GM23338 (cell line): ENCODE measurements around the gene HTRA1. TPM values are rescaled to one million over a fixed set of nuclear protein-coding genes. Genes with fewer than 3 reads are reported as not detected.
A peak's percentile ranks its signal among the peaks of the same experiment; 100 is the strongest.

Experiments
- ATAC-seq: fragments of 200-7000 bp; cut with Tn5 transposase; 3 replicates; pipeline ENCODE4 v1.9.1; 2020
- DNase-seq: peaks from one replicate; pipeline ENCODE4 v3.0.0-alpha.2; 2015; ENCODE audit warnings: low spot score
- H2AFZ ChIP-seq: fragments of 200-600 bp; sonication (generic); 2 replicates; pipeline ENCODE4 v1.8.0; 2016; ENCODE audit warnings: antibody characterized with exemption, mild to moderate bottlenecking, moderate library complexity
- H3F3A ChIP-seq: fragments of 200-600 bp; sonication (generic); replicated peaks from 2 replicates; pipeline ENCODE4 v1.8.0; 2017; ENCODE audit warnings: antibody characterized with exemption, mixed run types, low read depth
- H3K27ac ChIP-seq: fragments of 200-600 bp; sonication (generic); 2 replicates; pipeline ENCODE4 v1.6.1; 2016; ENCODE audit warnings: low read depth
- H3K27me3 ChIP-seq: fragments of 200-600 bp; sonication (generic); 2 replicates; pipeline ENCODE4 v1.8.0; 2016; ENCODE audit warnings: mild to moderate bottlenecking, mixed run types, moderate library complexity; ENCODE audit not compliant: insufficient read depth
- H3K36me3 ChIP-seq: fragments of 200-600 bp; sonication (generic); 2 replicates; pipeline ENCODE4 v1.8.0; 2016; ENCODE audit warnings: mild to moderate bottlenecking; ENCODE audit not compliant: insufficient read depth
- H3K4me1 ChIP-seq: fragments of 200-600 bp; sonication (generic); 2 replicates; pipeline ENCODE4 v1.8.0; 2016; ENCODE audit warnings: mild to moderate bottlenecking, moderate library complexity; ENCODE audit not compliant: insufficient read depth
- H3K4me2 ChIP-seq: fragments of 200-600 bp; sonication (generic); 2 replicates; pipeline ENCODE4 v1.7.1; 2017; ENCODE audit warnings: mixed run types
- H3K4me3 ChIP-seq: fragments of 200-600 bp; sonication (generic); 2 replicates; pipeline ENCODE4 v1.6.1; 2016; ENCODE audit warnings: mixed run types
- H3K79me2 ChIP-seq: fragments of 200-600 bp; sonication (generic); replicated peaks from 2 replicates; pipeline ENCODE4 v1.8.0; 2017; ENCODE audit warnings: mild to moderate bottlenecking; ENCODE audit not compliant: insufficient read depth
- H3K9me2 ChIP-seq: fragments of 200-600 bp; sonication (generic); 2 replicates; pipeline ENCODE4 v1.8.0; 2017; ENCODE audit not compliant: insufficient read depth
- H4K20me1 ChIP-seq: fragments of 200-600 bp; sonication (generic); replicated peaks from 2 replicates; pipeline ENCODE4 v1.8.0; 2017; ENCODE audit warnings: mild to moderate bottlenecking; ENCODE audit not compliant: insufficient read depth
- H3K27ac Mint-ChIP-seq: 2 replicates; pipeline ENCODE4 v1.8.0; 2020; ENCODE audit warnings: inconsistent platforms, mild to moderate bottlenecking, moderate library complexity, mixed read lengths
- H3K27me3 Mint-ChIP-seq: 3 replicates; pipeline ENCODE4 v1.8.0; 2022; ENCODE audit warnings: low read depth, mild to moderate bottlenecking, moderate library complexity, mixed read lengths, inconsistent platforms; ENCODE audit not compliant: insufficient read depth, poor library complexity
- H3K36me3 Mint-ChIP-seq: 3 replicates; pipeline ENCODE4 v1.8.0; 2021; ENCODE audit warnings: low read depth, mild to moderate bottlenecking, inconsistent platforms, moderate library complexity, mixed read lengths
- H3K4me1 Mint-ChIP-seq: 3 replicates; pipeline ENCODE4 v1.8.0; 2020; ENCODE audit warnings: mild to moderate bottlenecking, inconsistent platforms, mixed read lengths
- H3K4me3 Mint-ChIP-seq: 3 replicates; pipeline ENCODE4 v1.8.0; 2021; ENCODE audit warnings: moderate library complexity, mild to moderate bottlenecking, inconsistent platforms, mixed read lengths
- H3K9me3 Mint-ChIP-seq: 3 replicates; pipeline ENCODE4 v1.8.0; 2020; ENCODE audit warnings: moderate library complexity, mild to moderate bottlenecking, inconsistent platforms, mixed read lengths
- CREB1 ChIP-seq: fragments of 250-450 bp; sonication (Bioruptor Pico); IDR thresholded peaks from 2 replicates; pipeline ENCODE4 v1.5.0; 2020; ENCODE audit warnings: low read depth, mild to moderate bottlenecking, moderate library complexity
- ETS1 ChIP-seq: IDR thresholded peaks from 2 replicates; pipeline ENCODE4 v1.6.1; 2016; ENCODE audit warnings: antibody characterized with exemption
- EZH2 ChIP-seq: fragments of 200-600 bp; sonication (generic); IDR thresholded peaks from one replicate; pipeline ENCODE4 v1.8.0; 2017; ENCODE audit warnings: antibody characterized with exemption, mild to moderate bottlenecking, low read depth; ENCODE audit not compliant: unreplicated experiment
- EZH2phosphoT487 ChIP-seq: fragments of 200-600 bp; sonication (generic); IDR thresholded peaks from one replicate; pipeline ENCODE4 v1.8.1; 2018; ENCODE audit warnings: antibody characterized with exemption; ENCODE audit not compliant: unreplicated experiment
- JUNB ChIP-seq: IDR thresholded peaks from one replicate; pipeline ENCODE4 v1.6.1; 2016; ENCODE audit warnings: antibody characterized with exemption; ENCODE audit not compliant: unreplicated experiment
- POLR2AphosphoS5 ChIP-seq: IDR thresholded peaks from 2 replicates; pipeline ENCODE4 v1.6.1; 2016; ENCODE audit warnings: antibody characterized with exemption, low read depth
- STAT1 ChIP-seq: IDR thresholded peaks from one replicate; pipeline ENCODE4 v1.6.1; 2016; ENCODE audit warnings: antibody characterized with exemption; ENCODE audit not compliant: unreplicated experiment
- ZNF114 ChIP-seq: fragments of 250-450 bp; sonication (Bioruptor Pico); IDR thresholded peaks from 2 replicates; pipeline ENCODE4 v1.5.0; 2020; ENCODE audit warnings: mild to moderate bottlenecking, moderate library complexity
- ZNF331 ChIP-seq: fragments of 250-450 bp; sonication (Bioruptor Pico); IDR thresholded peaks from 2 replicates; pipeline ENCODE4 v1.5.0; 2020; ENCODE audit warnings: low read depth, mild to moderate bottlenecking, moderate library complexity
- polyA plus RNA-seq: library from polyadenylated mRNA; unstranded; fragments of >200 nt; fragmentation: Nextera tagmentation; extraction: Ambion mirVana; gene quantifications from 2 replicates; pipeline ENCODE4 v1.2.1, GENCODE V29; 2016
- total RNA-seq: library from RNA; depleted of rRNA; stranded (reverse); fragments of >200 nt; shearing (Covaris generic); gene quantifications from 2 replicates; pipeline ENCODE4 v1.2.3, GENCODE V29; 2014
- TF ChIP-seq, protein P1 (sequence below), 2 experiments: fragments of 200-600 bp in 1 of 2; sonication (generic) in 1 of 2; conservative IDR thresholded peaks; 2 replicates each; pipeline versions ENCODE4 v1.5.1 to v1.6.1; 2016 to 2017; ENCODE audit warnings: antibody characterized with exemption in 2 of 2, low read depth in 2 of 2, mild to moderate bottlenecking in 2 of 2, moderate library complexity in 1 of 2
- TF ChIP-seq, protein P2 (sequence below): IDR thresholded peaks from one replicate; pipeline ENCODE4 v1.6.1; 2018; ENCODE audit warnings: antibody characterized with exemption; ENCODE audit not compliant: unreplicated experiment

HTRA1 gene
- total and polyA plus RNA-seq, 2 experiments from 2014 or later = 8.1 to 16.1 TPM

DNA sequence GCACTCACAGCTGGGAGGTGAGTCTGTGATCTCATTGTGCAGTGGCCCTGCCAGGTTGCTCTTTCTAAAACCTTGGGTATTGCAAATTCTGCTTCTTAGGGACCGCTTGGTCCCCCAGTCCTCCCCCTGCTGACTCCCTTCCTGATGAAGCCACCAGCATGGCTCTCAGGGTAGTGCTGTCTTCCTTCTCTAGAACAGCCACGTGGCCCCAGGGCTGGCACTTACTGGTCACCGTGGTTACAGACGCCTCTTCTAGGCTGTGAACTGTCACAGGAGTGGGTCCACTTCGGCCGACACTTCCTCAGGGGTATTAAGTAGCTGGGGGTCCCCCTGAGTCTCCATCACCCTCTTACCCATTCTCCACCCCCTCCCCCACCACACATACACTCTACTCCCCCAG is 2.7 kb upstream of the HTRA1 start:
- peaks cover 16% of the 10 kb centered on the region for H3K4me1 ChIP-seq

GRCh38 chr10:122459561-122460273 is 1.6 kb upstream of the HTRA1 start:
- ATAC-seq (peak; percentile 11), DNase-seq (no peak)
- Mint-ChIP-seq H3K27ac (no peak overlapping the region), H3K4me1 (peaks cover 36% of the 10 kb centered on the region), H3K9me3 (no peaks in the 10 kb centered on the region), H3K36me3 (no peaks in the 10 kb centered on the region), H3K27me3 (peaks cover 53% of the 10 kb centered on the region), H3K4me3 (peak overlapping the region; percentile 34)
- H3K27ac ChIP-seq = no peak overlapping the region
- no peak overlapping the region for H3K4me3 ChIP-seq
- peaks cover 52% of the 10 kb centered on the region for H3K27me3 ChIP-seq
- no peak overlapping the region for H3K4me2 ChIP-seq
- 0 out of 2 replicates have a peak, but pooled peaks cover 6% of the 10 kb centered on the region for H3F3A ChIP-seq
- no peaks in the 10 kb centered on the region; the same call in 1 of the 2 replicates for H4K20me1 ChIP-seq
- peaks cover 16% of the 10 kb centered on the region for H3K4me1 ChIP-seq
- no peaks in the 10 kb centered on the region for H3K9me2 ChIP-seq
- H3K79me2 ChIP-seq = no peaks in the 10 kb centered on the region
- H2AFZ ChIP-seq = no peak overlapping the region
- no peaks in the 10 kb centered on the region for H3K36me3 ChIP-seq
- TF ChIP-seq ETS1 (no peak), ZNF114 (CRISPR knock-in tag) (no peak), ZNF331 (CRISPR knock-in tag) (no peak), JUNB (no peak), EZH2 (no peak), POLR2AphosphoS5 (no peak), EZH2phosphoT487 (no peak)
- TF ChIP-seq, protein P1, sequence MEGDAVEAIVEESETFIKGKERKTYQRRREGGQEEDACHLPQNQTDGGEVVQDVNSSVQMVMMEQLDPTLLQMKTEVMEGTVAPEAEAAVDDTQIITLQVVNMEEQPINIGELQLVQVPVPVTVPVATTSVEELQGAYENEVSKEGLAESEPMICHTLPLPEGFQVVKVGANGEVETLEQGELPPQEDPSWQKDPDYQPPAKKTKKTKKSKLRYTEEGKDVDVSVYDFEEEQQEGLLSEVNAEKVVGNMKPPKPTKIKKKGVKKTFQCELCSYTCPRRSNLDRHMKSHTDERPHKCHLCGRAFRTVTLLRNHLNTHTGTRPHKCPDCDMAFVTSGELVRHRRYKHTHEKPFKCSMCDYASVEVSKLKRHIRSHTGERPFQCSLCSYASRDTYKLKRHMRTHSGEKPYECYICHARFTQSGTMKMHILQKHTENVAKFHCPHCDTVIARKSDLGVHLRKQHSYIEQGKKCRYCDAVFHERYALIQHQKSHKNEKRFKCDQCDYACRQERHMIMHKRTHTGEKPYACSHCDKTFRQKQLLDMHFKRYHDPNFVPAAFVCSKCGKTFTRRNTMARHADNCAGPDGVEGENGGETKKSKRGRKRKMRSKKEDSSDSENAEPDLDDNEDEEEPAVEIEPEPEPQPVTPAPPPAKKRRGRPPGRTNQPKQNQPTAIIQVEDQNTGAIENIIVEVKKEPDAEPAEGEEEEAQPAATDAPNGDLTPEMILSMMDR (conservative IDR thresholded peaks at IDR 0.05; ENCODE audit: low read depth in 2 of 2) = no peak

More for the DNA sequence above, 2.7 kb upstream of the HTRA1 start:
- Histone ChIP-seq H4K20me1 (no peaks in the 10 kb centered on the region; the same call in 1 of the 2 replicates), H2AFZ (no peak overlapping the region), H3K4me2 (no peak overlapping the region), H3K36me3 (no peaks in the 10 kb centered on the region), H3K9me2 (no peaks in the 10 kb centered on the region), H3K27me3 (peaks cover 44% of the 10 kb centered on the region), H3K4me3 (no peak overlapping the region), H3F3A (0 out of 2 replicates have a peak, but pooled peaks cover 6% of the 10 kb centered on the region), H3K79me2 (no peaks in the 10 kb centered on the region), H3K27ac (no peak overlapping the region)
- DNase-seq = no peak
- Mint-ChIP-seq H3K4me1 (peaks cover 33% of the 10 kb centered on the region), H3K27me3 (peaks cover 42% of the 10 kb centered on the region), H3K27ac (no peak overlapping the region), H3K9me3 (no peaks in the 10 kb centered on the region), H3K36me3 (no peaks in the 10 kb centered on the region), H3K4me3 (no peak overlapping the region)
- TF ChIP-seq STAT1 (no peak), EZH2 (no peak), ETS1 (no peak), ZNF114 (CRISPR knock-in tag) (no peak), CREB1 (no peak), EZH2phosphoT487 (no peak)
- TF ChIP-seq, protein P2, sequence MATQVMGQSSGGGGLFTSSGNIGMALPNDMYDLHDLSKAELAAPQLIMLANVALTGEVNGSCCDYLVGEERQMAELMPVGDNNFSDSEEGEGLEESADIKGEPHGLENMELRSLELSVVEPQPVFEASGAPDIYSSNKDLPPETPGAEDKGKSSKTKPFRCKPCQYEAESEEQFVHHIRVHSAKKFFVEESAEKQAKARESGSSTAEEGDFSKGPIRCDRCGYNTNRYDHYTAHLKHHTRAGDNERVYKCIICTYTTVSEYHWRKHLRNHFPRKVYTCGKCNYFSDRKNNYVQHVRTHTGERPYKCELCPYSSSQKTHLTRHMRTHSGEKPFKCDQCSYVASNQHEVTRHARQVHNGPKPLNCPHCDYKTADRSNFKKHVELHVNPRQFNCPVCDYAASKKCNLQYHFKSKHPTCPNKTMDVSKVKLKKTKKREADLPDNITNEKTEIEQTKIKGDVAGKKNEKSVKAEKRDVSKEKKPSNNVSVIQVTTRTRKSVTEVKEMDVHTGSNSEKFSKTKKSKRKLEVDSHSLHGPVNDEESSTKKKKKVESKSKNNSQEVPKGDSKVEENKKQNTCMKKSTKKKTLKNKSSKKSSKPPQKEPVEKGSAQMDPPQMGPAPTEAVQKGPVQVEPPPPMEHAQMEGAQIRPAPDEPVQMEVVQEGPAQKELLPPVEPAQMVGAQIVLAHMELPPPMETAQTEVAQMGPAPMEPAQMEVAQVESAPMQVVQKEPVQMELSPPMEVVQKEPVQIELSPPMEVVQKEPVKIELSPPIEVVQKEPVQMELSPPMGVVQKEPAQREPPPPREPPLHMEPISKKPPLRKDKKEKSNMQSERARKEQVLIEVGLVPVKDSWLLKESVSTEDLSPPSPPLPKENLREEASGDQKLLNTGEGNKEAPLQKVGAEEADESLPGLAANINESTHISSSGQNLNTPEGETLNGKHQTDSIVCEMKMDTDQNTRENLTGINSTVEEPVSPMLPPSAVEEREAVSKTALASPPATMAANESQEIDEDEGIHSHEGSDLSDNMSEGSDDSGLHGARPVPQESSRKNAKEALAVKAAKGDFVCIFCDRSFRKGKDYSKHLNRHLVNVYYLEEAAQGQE = no peak
- ATAC-seq = no peak
